ENCODE results near the gene TARS3. TPM values are rescaled to one million over a fixed set of nuclear protein-coding genes. Genes with fewer than 3 reads are reported as not detected.
A peak's percentile ranks its signal among the peaks of the same experiment; 100 is the strongest.

Gene TARS3
- total RNA-seq, 1 experiment from 2014 or later, result 12.4 TPM

DNA sequence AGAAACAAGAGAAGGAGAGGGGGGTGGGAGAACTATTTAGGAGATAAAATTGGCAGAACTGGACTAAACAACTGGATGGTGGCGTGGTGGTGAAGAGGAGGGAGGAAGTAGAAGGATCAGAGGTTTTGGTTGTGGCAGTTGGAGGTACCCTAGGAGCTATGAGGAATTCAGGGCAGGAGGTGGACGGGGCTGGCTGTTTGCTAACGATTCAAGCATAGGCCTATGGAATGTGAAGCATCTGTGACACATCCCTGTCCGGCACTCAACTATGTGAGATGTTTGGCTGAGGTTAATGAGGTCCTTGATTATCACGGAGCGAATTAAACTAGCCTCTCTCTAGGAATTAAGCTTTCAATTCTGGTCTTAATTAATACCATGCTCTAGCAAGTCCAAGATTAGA is 13.5 kb downstream of the TARS3 start:
- H3K27ac ChIP-seq (ENCODE audit: low read length), result no peak overlapping the region

DNA sequence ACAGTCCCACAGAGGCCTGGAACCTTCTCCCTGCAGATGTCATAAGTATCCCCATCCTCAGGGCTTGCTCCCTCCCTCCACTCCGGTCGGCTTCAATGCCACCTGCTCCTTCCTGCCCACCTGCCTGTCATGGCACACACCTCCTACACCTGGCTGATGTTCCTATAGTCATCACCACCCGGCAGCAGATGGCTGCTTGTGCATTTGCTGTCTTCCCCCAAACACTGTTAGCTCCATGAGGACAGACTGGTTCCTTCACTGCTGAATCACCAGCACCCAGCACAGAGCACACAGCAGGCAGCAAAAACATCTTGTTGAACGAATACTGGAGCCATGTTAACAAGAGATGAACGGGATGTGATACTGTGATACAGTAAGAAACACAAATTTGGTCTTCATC is 14.8 kb downstream of the TARS3 start:
- H3K9me3 ChIP-seq (ENCODE audit: control insufficient read depth, insufficient read depth, low read depth, low read length), result no peaks in the 10 kb centered on the region
- no peaks in the 10 kb centered on the region for H3K4me1 ChIP-seq (ENCODE audit: control insufficient read depth, insufficient read depth, low read length)
- H3K4me3 ChIP-seq (ENCODE audit: low read depth in 2 of 2, low read length in 2 of 2), result no peak overlapping the region
- BruUV-seq (replicated peaks), result no TSS peak
- intact Hi-C loops (cut with micrococcal nuclease; ENCODE audit: unreplicated experiment) (no loop called here), in situ Hi-C loops (cut with HindIII; ENCODE audit: low pct_unique_long_range_greater_than_20kb, low sequenced_read_pairs) (no loop called here)
- no peaks in the 10 kb centered on the region for H3K27me3 ChIP-seq (ENCODE audit: control insufficient read depth, insufficient read depth, low read length)
- ATAC-seq, result no peak
- TF ChIP-seq, protein P1, sequence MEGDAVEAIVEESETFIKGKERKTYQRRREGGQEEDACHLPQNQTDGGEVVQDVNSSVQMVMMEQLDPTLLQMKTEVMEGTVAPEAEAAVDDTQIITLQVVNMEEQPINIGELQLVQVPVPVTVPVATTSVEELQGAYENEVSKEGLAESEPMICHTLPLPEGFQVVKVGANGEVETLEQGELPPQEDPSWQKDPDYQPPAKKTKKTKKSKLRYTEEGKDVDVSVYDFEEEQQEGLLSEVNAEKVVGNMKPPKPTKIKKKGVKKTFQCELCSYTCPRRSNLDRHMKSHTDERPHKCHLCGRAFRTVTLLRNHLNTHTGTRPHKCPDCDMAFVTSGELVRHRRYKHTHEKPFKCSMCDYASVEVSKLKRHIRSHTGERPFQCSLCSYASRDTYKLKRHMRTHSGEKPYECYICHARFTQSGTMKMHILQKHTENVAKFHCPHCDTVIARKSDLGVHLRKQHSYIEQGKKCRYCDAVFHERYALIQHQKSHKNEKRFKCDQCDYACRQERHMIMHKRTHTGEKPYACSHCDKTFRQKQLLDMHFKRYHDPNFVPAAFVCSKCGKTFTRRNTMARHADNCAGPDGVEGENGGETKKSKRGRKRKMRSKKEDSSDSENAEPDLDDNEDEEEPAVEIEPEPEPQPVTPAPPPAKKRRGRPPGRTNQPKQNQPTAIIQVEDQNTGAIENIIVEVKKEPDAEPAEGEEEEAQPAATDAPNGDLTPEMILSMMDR (IDR thresholded peaks at IDR 0.05), result no peak
- TF ChIP-seq, protein P2, sequence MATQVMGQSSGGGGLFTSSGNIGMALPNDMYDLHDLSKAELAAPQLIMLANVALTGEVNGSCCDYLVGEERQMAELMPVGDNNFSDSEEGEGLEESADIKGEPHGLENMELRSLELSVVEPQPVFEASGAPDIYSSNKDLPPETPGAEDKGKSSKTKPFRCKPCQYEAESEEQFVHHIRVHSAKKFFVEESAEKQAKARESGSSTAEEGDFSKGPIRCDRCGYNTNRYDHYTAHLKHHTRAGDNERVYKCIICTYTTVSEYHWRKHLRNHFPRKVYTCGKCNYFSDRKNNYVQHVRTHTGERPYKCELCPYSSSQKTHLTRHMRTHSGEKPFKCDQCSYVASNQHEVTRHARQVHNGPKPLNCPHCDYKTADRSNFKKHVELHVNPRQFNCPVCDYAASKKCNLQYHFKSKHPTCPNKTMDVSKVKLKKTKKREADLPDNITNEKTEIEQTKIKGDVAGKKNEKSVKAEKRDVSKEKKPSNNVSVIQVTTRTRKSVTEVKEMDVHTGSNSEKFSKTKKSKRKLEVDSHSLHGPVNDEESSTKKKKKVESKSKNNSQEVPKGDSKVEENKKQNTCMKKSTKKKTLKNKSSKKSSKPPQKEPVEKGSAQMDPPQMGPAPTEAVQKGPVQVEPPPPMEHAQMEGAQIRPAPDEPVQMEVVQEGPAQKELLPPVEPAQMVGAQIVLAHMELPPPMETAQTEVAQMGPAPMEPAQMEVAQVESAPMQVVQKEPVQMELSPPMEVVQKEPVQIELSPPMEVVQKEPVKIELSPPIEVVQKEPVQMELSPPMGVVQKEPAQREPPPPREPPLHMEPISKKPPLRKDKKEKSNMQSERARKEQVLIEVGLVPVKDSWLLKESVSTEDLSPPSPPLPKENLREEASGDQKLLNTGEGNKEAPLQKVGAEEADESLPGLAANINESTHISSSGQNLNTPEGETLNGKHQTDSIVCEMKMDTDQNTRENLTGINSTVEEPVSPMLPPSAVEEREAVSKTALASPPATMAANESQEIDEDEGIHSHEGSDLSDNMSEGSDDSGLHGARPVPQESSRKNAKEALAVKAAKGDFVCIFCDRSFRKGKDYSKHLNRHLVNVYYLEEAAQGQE (IDR thresholded peaks at IDR 0.05; ENCODE audit: insufficient read depth in 1 of 2, low read depth in 2 of 2, low read length in 1 of 2), result no peak
- POLR2A ChIA-PET, result no interaction called here
- DNase-seq (ENCODE audit: low read depth, low spot score), result no peak
- CTCF ChIA-PET, result no interaction called here
- H3K27ac ChIP-seq (ENCODE audit: low read length), result no peak overlapping the region
- H3K36me3 ChIP-seq (ENCODE audit: control insufficient read depth, insufficient read depth, low read length), result peaks cover under 1% of the 10 kb centered on the region

More for the DNA sequence above, 13.5 kb downstream of the TARS3 start:
- CTCF ChIA-PET, result no interaction called here
- in situ Hi-C loops (cut with HindIII; ENCODE audit: low pct_unique_long_range_greater_than_20kb, low sequenced_read_pairs) (no loop called here), intact Hi-C loops (cut with micrococcal nuclease; ENCODE audit: unreplicated experiment) (no loop called here)
- Histone ChIP-seq H3K4me3 (ENCODE audit: low read depth in 2 of 2, low read length in 2 of 2) (no peak overlapping the region), H3K4me1 (ENCODE audit: control insufficient read depth, insufficient read depth, low read length) (no peaks in the 10 kb centered on the region), H3K9me3 (ENCODE audit: control insufficient read depth, insufficient read depth, low read depth, low read length) (no peaks in the 10 kb centered on the region), H3K36me3 (ENCODE audit: control insufficient read depth, insufficient read depth, low read length) (peaks cover 2% of the 10 kb centered on the region), H3K27me3 (ENCODE audit: control insufficient read depth, insufficient read depth, low read length) (no peaks in the 10 kb centered on the region)
- TF ChIP-seq POLR2AphosphoS5 (IDR thresholded peaks at IDR 0.05; ENCODE audit: low read depth, low read length) (no peak), TCF7L2 (IDR thresholded peaks at IDR 0.05; ENCODE audit: low read depth, low read length) (no peak), SIN3A (IDR thresholded peaks at IDR 0.05; ENCODE audit: borderline replicate concordance, insufficient read depth, low read depth, low read length) (no peak)
- TF ChIP-seq, protein P2 (IDR thresholded peaks at IDR 0.05; ENCODE audit: insufficient read depth in 1 of 2, low read depth in 2 of 2, low read length in 1 of 2), result no peak
- TF ChIP-seq, protein P1 (IDR thresholded peaks at IDR 0.05), result no peak
- peak; percentile 89 for ATAC-seq
- no TSS peak for BruUV-seq (replicated peaks)
- POLR2A ChIA-PET, result no interaction called here
- no peak for DNase-seq (ENCODE audit: low read depth, low spot score)

Measured in Panc1 (cell line).